ENCODE results near the gene MAD1L1. TPM values are rescaled to one million over a fixed set of nuclear protein-coding genes. Genes with fewer than 3 reads are reported as not detected.

MAD1L1 gene
- total RNA-seq, 2 experiments from 2014 or later: 157 to 160 TPM

GRCh38 chr7:2124604-2125345 lies 108.0 kb downstream of the MAD1L1 start:
- Mint-ChIP-seq H3K27me3 (no peaks in the 10 kb centered on the region), H3K4me1 (ENCODE audit: low read depth) (peaks cover 10% of the 10 kb centered on the region), H3K4me3 (no peak overlapping the region), H3K36me3 (ENCODE audit: low read depth) (no peaks in the 10 kb centered on the region), H3K27ac (no peak overlapping the region), H3K9me3 (no peaks in the 10 kb centered on the region)
- POLR2A ChIA-PET: no interaction called here
- H3K4me3 ChIP-seq (ENCODE audit: low read length): no peak overlapping the region
- TF ChIP-seq CTCF (IDR thresholded peaks at IDR 0.05): no peak
- no peak for ATAC-seq (ENCODE audit: poor library complexity)
- no peak overlapping the region for H3K27ac ChIP-seq (ENCODE audit: low read depth in 1 of 2, low read length in 2 of 2)
- peaks cover 16% of the 10 kb centered on the region for H3K4me1 ChIP-seq (ENCODE audit: insufficient read depth, low read length)
- H3K9me3 ChIP-seq (ENCODE audit: control insufficient read depth in 1 of 2, insufficient read depth in 1 of 2, low read length in 2 of 2): no peaks in the 10 kb centered on the region
- no peaks in the 10 kb centered on the region for H3K36me3 ChIP-seq (ENCODE audit: insufficient read depth, low read length)
- CTCF ChIA-PET: no interaction called here
- H3K27me3 ChIP-seq (ENCODE audit: control insufficient read depth in 1 of 2, insufficient read depth in 2 of 2, low read length in 2 of 2): no peaks in the 10 kb centered on the region
- no peak for DNase-seq
- intact Hi-C loops (cut with DNase I, micrococcal nuclease): no loop called here

- intact Hi-C loops (cut with DNase I, micrococcal nuclease): no loop called here
Measured at GRCh38 chr7:2123916-2124315, 108.8 kb downstream of the MAD1L1 start.

GRCh38 chr7:2123360-2123759 lies 109.4 kb downstream of the MAD1L1 start:
- no peaks in the 10 kb centered on the region for H3K9me3 Mint-ChIP-seq
- H3K4me1 Mint-ChIP-seq (ENCODE audit: low read depth): peaks cover 13% of the 10 kb centered on the region
- H3K4me1 ChIP-seq (ENCODE audit: insufficient read depth, low read length): peaks cover 24% of the 10 kb centered on the region
- H3K9me3 ChIP-seq (ENCODE audit: control insufficient read depth in 1 of 2, insufficient read depth in 1 of 2, low read length in 2 of 2): no peaks in the 10 kb centered on the region
- no peak overlapping the region for H3K27ac Mint-ChIP-seq
- TF ChIP-seq CTCF (IDR thresholded peaks at IDR 0.05): no peak
- H3K27me3 ChIP-seq (ENCODE audit: control insufficient read depth in 1 of 2, insufficient read depth in 2 of 2, low read length in 2 of 2): no peaks in the 10 kb centered on the region
- H3K27me3 Mint-ChIP-seq: no peaks in the 10 kb centered on the region
- DNase-seq (no peak), ATAC-seq (ENCODE audit: poor library complexity) (no peak)
- H3K27ac ChIP-seq (ENCODE audit: low read depth in 1 of 2, low read length in 2 of 2): no peak overlapping the region
- H3K4me3 ChIP-seq (ENCODE audit: low read length): no peak overlapping the region
- H3K36me3 ChIP-seq (ENCODE audit: insufficient read depth, low read length): no peaks in the 10 kb centered on the region
- H3K4me3 Mint-ChIP-seq: no peak overlapping the region
- CTCF ChIA-PET: no interaction called here
- H3K36me3 Mint-ChIP-seq (ENCODE audit: low read depth): no peaks in the 10 kb centered on the region
- intact Hi-C loops (cut with DNase I, micrococcal nuclease): no loop called here
- POLR2A ChIA-PET: no interaction called here

More at GRCh38 chr7:2123916-2124315, 108.8 kb downstream of the MAD1L1 start:
- Mint-ChIP-seq H3K4me3 (no peak overlapping the region), H3K27ac (no peak overlapping the region), H3K9me3 (no peaks in the 10 kb centered on the region), H3K27me3 (no peaks in the 10 kb centered on the region), H3K4me1 (ENCODE audit: low read depth) (peaks cover 13% of the 10 kb centered on the region), H3K36me3 (ENCODE audit: low read depth) (no peaks in the 10 kb centered on the region)
- Histone ChIP-seq H3K27ac (ENCODE audit: low read depth in 1 of 2, low read length in 2 of 2) (no peak overlapping the region), H3K9me3 (ENCODE audit: control insufficient read depth in 1 of 2, insufficient read depth in 1 of 2, low read length in 2 of 2) (no peaks in the 10 kb centered on the region), H3K27me3 (ENCODE audit: control insufficient read depth in 1 of 2, insufficient read depth in 2 of 2, low read length in 2 of 2) (no peaks in the 10 kb centered on the region), H3K4me3 (ENCODE audit: low read length) (no peak overlapping the region), H3K36me3 (ENCODE audit: insufficient read depth, low read length) (no peaks in the 10 kb centered on the region), H3K4me1 (ENCODE audit: insufficient read depth, low read length) (peaks cover 24% of the 10 kb centered on the region)
- DNase-seq: no peak
- TF ChIP-seq CTCF (IDR thresholded peaks at IDR 0.05): no peak
- ChIA-PET POLR2A (no interaction called here), CTCF (no interaction called here)
- no peak for ATAC-seq (ENCODE audit: poor library complexity)
